GM12891 (cell line): Measurements from ENCODE around the gene LCMT2.

ENCODE experiments used
- POLR2A ChIP-seq: IDR thresholded peaks from 2 replicates; pipeline ENCODE4 v1.6.1; 2011; ENCODE audit warnings: low read depth, low read length, control low read depth
- POLR2AphosphoS5 ChIP-seq: IDR thresholded peaks from 2 replicates; pipeline ENCODE4 v1.6.1; 2011; ENCODE audit warnings: low read depth, low read length, control low read depth
- TAF1 ChIP-seq: IDR thresholded peaks from 2 replicates; pipeline ENCODE4 v1.6.1; 2011; ENCODE audit warnings: low read depth, low read length, control low read depth

- no peak for TF ChIP-seq POLR2A
- TF ChIP-seq TAF1, result no peak
- TF ChIP-seq POLR2AphosphoS5, result no peak
These were observed 11.2 kb downstream of the LCMT2 start for GRCh38 chr15:43318990-43319771.
